ENCODE results near the gene SFMBT1.
A peak's percentile ranks its signal among the peaks of the same experiment; 100 is the strongest.

Gene SFMBT1

GRCh38 chr3:53045518-53046170 is at the start of gene SFMBT1:
Gene SFMBT1 (minus strand): TSS chr3:53046073. CDS start chr3:52969128, 76,945 bp downstream.
- peak; percentile 52 for DNase-seq (ENCODE audit: low read depth in 2 of 2)

- no peak for DNase-seq (ENCODE audit: low read depth in 2 of 2)
Measured at GRCh38 chr3:53092942-53093341, 47.1 kb upstream of the SFMBT1 start.

- no peak for DNase-seq (ENCODE audit: low read depth in 2 of 2)
Measured at GRCh38 chr3:53092216-53092615, 46.3 kb upstream of the SFMBT1 start.

GRCh38 chr3:53091011-53091410 is 45.1 kb upstream of the SFMBT1 start:
- DNase-seq (ENCODE audit: low read depth in 2 of 2): no peak

GRCh38 chr3:53089511-53089910 is 43.6 kb upstream of the SFMBT1 start:
- DNase-seq (ENCODE audit: low read depth in 2 of 2): no peak

GRCh38 chr3:53085476-53085875 is 39.6 kb upstream of the SFMBT1 start:
- no peak for DNase-seq (ENCODE audit: low read depth in 2 of 2)

- DNase-seq (ENCODE audit: low read depth in 2 of 2): no peak
Measured at GRCh38 chr3:53084310-53085001, 38.6 kb upstream of the SFMBT1 start.

GRCh38 chr3:53083949-53084309 is 38.1 kb upstream of the SFMBT1 start:
- no peak for DNase-seq (ENCODE audit: low read depth in 2 of 2)

GRCh38 chr3:53083521-53083920 is 37.6 kb upstream of the SFMBT1 start:
- no peak for DNase-seq (ENCODE audit: low read depth in 2 of 2)

- no peak for DNase-seq (ENCODE audit: low read depth in 2 of 2)
Measured at GRCh38 chr3:53082736-53083135, 36.9 kb upstream of the SFMBT1 start.

GRCh38 chr3:53081318-53081717 is 35.4 kb upstream of the SFMBT1 start:
- no peak for DNase-seq (ENCODE audit: low read depth in 2 of 2)

GRCh38 chr3:53080612-53081205 is 34.8 kb upstream of the SFMBT1 start:
- no peak for DNase-seq (ENCODE audit: low read depth in 2 of 2)

GRCh38 chr3:53079791-53080555 is 34.1 kb upstream of the SFMBT1 start:
- no peak for DNase-seq (ENCODE audit: low read depth in 2 of 2)

- DNase-seq (ENCODE audit: low read depth in 2 of 2): no peak
Measured at GRCh38 chr3:53079147-53079546, 33.3 kb upstream of the SFMBT1 start.

GRCh38 chr3:53078656-53079055 is 32.8 kb upstream of the SFMBT1 start:
- no peak for DNase-seq (ENCODE audit: low read depth in 2 of 2)

GRCh38 chr3:53077476-53078220 is 31.8 kb upstream of the SFMBT1 start:
- DNase-seq (ENCODE audit: low read depth in 2 of 2): no peak

- DNase-seq (ENCODE audit: low read depth in 2 of 2): no peak
Measured at GRCh38 chr3:53075743-53076140, 29.9 kb upstream of the SFMBT1 start.

- DNase-seq (ENCODE audit: low read depth in 2 of 2): no peak
Measured at GRCh38 chr3:53074761-53075742, 29.2 kb upstream of the SFMBT1 start.

- DNase-seq (ENCODE audit: low read depth in 2 of 2): no peak
Measured at GRCh38 chr3:53074366-53074696, 28.5 kb upstream of the SFMBT1 start.

GRCh38 chr3:53073553-53074365 is 27.9 kb upstream of the SFMBT1 start:
- DNase-seq (ENCODE audit: low read depth in 2 of 2): no peak
